UCSD-AML1 (cell line): ENCODE results near the gene SYNDIG1.

ENCODE experiments used
- DNase-seq: peaks from one replicate; lab custom pipeline; 2025; ENCODE audit not compliant: unreplicated experiment; lab: John Stamatoyannopoulos, UW

SYNDIG1 gene

DNA sequence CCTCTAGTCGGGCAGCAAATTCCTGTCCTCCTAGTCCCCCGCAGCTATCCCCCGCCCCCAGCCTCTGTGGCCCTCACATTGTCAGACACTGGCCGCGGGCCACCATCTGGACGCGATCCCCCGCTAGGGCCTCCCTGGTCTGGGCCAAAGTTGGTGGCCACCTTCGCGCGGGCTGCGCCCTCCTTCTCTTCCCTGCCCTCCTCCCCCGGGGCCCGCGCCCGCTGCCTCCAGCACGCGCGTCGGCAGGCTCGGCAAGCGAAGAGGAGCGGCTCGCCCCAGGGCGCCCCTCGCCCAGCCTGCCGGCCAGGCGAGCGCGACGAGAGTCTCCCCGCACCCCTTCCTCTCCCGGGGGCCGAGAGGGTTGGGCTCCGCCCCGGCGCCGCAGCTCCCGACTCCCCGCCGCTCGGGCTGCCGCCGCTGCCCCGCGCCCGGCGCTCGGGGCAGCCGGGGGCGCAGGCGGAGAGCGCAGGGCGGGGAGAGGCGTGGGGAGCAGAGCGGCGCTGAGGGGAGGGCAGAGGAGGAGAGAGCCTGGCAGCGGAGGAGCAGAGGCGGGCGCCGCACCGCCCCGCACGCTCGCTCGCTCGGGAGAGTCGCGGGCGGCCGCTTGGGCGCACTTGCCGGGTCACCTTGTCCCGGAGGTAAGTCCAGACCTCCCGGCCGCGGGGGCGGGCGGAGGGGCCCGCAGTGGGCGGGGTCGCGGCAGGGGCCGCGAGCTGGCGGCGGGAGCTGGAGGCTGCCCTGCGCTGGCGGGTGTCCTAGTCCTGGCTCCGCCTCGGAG lies at the start of gene SYNDIG1:
Gene SYNDIG1 (plus strand): TSS at position 514 of the 778 bp plus-strand sequence. CDS start 73,469 bp downstream, outside the sequence.
- no peak for DNase-seq

DNA sequence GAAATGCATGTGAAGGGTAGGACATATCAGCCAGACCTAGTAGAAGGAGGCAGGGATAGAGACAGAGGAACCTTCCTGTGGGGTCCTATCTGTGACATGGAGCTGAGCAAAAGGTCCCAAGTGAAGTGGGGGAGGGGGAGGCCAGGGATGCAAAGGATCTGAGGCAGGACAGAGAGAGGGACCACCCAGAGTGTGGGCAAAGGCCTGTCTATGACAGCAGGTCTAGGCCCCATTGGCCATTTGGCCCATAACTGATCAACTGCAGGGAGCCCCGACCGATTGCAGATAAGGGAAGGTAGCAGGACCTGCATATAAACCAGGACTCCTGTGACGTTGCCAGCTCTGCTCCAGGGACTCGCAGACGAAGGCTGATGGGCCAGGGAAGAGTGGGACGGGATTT lies 49.6 kb upstream of the SYNDIG1 start:
- no peak for DNase-seq

DNA sequence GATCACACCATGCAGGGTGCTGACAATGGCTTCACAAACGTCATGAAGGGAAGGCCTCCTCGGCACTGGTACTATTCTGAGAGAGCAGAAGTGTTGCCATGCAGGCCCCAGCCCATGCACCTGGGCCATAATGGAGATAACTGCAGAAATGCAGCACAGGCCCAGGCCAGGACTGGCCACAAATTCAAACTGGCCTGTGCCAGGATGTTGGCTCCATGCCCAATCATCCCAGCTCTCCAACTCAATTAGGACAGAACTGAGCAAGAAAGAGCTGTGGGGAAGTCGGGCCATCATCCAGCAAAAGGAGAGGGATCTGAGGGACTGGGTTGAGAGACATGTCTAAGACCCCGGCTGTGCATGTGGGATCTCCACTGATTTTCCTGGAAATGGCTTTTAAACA lies 48.9 kb upstream of the SYNDIG1 start:
- no peak for DNase-seq

DNA sequence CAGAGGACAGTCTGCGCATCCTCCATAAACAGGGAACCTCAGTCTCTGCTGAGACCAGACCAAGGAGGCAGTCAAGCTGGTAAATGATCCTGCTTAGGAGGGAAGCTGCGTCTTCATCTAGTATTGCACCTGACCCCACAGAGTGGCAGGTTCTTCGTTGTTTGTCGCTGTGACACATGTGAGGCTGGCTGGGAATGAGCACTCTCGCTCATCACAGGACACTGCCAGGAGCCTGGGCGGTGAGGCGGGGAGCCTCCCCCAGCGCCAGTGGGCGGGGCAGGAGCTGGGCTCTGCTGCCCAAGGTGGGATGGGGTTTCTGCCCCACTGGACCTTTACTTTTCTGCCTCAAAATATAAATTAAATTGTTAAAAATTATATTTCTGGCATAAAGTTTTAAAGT lies 48.4 kb upstream of the SYNDIG1 start:
- no peak for DNase-seq

DNA sequence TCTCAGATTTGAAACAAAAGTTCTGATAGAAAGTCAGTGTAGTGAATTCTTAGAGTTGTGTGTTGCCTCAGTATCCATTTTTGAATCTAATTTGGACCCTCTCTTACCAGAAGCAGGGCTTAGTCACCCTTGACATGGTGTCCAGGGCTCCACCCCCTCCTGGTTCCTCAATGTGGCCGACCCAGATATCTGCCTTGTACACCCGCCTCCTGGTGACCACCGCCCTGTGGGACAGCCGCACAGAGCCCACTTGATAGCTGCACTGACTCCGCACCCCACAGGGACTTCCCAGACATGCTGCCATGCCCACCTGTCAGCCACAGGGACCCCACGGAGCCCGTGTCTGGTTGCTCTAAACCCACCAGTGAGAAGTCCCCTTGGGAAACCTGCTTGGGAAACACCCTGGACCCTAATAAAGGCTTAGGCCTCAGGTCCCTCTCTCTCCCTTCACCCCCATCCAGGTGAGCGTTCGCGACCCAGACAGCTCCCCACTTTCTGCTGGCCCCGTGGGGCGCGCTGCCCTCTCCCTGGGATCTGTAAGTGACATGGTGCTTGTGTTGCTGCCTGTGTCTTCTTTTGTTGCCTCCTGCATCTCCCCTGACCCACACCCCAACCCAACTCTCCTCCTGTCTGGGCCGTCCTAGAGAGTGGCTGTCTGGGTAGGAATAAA lies 47.2 kb upstream of the SYNDIG1 start:
- no peak for DNase-seq

DNA sequence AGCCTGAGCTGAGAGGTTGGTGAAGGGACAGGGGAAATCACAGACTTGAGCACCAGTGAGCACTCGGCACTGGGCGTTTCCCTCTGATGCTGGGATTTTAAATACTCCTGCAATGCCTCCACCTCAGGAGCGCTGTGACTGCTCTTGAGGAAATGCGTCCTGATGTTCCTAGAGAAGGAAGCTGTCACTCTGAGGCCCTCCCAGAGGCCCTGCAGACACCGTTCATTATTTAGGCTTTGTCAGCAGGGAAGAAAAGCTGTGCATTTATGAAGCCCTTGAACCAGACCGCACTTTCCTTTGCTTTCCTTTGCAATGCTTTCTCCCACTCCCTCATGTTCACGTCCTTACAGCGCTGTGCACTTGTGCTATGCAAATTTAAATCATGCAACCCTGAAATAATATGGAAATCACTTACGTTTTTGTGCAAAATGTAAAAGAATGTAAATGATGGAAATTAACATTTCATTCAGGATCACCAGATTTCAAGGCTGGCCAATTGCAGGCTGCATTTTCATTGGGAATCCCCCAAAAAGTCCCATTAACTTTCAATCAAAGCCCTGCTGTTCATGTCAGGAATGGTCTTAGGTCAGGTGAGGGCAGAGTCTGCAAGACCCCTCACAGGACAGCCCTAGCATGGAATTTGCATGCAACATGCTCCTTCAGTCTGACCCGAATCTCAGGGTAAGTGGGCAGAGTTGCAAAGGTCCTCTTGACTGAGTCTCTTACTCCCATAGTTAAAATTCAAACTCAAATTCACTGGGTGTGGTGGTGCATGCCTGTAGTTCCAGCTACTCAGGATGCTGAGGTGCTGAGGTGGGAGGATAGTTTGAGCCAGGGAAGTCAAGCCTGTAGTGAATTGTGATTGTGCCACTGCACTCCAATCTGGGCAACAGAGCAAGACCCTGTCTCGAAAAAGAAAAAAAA lies 45.8 kb upstream of the SYNDIG1 start:
- no peak for DNase-seq

DNA sequence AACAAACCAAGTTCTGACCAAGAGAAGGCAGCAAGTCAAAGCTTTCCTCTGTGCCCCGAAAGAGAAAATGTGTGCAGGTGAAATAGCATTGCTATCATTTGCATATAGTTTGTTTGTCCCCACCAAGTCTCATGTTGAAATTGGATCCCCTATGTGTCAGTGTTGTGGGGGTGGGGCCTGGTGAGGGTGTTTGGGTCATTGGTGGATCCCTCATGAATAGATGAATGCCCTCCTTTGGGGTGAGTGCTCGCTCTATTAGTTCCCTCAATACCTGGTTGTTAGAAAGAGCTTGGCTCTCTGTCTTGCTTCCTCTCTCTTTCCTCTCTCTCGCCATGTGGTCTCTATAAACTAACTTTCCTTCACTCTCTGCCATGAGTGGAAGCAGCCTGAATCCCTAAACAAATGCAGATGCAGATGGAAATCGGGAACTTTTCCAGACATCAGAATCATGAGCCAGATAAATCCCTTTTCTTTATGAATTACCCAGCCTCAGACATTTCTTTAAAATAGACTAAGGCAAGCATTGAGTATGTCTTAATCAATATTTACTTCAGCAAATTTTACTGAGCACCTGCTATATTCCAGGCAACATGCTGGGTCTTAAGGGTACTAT lies 43.8 kb upstream of the SYNDIG1 start:
- no peak for DNase-seq

DNA sequence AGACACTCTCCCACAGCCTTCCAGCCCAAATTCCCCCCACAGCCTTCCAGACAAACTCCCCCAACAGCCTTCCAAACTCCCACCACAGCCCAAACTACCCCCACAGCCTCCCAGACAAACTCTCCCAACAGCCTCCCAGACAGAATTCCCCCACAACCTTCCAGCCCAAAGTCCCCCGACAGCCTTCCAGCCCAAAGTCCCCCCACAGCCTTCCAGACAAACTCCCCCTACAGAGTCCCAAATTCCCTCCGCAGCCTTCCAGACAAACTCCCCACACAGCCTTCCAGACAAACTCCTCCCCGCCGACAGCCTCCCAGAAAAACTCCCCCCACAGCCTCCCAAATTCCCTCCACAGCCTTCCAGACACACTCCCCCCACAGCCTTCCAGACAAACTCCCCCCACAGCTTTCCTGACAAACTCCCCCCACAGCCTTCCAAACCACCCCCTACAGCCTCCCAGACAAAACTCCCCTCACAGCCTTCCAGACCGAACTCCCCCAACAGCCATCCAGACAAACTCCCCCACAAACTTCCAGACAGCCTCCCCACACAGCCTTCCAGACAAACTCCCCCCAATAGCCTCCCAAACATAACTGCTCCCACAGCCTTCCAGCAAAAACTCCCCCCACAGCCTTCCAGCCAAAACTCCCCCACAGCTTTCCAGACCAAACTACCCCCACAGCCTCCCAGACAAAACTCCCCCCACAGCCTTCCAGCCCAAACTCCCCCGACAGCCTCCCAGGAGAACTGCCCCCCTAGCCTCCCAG lies 38.0 kb upstream of the SYNDIG1 start:
- DNase-seq, result no peak

DNA sequence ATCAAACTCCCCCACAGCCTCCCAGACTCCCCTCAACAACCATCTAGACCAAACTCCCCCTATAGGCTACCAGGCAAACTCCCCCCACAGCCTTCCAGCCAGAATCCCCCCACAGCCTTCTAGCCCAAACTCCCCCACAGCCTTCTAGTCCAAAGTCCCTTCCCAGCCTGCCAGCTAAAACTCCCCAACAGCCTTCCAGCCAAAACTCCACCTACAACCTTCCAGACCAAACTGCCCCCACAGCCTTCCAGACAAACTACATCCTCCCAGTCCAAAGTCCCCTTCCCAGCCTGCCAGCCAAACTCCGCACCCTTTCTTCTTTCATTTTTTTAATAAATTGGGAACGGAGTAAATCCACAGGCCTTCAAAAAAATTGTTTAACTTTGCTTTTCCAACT lies 37.4 kb upstream of the SYNDIG1 start:
- DNase-seq, result no peak

DNA sequence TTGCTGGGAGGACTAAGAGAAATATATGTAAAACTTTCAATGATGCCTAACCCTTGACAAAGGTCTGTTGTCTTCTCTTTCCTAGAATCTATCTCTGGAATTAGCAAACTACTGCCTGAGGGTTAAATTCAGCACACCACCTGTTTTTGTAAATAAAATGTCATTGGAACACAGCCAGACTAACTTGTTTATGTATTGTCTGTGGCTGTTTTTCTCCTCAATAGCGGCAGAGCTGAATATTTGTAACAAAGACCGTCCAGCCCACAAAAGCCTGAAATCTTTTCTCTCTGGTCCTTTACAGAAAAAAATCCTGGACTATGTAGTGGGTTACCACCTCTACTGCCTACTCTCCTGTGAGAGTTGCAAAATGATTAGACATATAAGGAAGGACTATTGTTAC lies 33.3 kb upstream of the SYNDIG1 start:
- DNase-seq, result no peak

DNA sequence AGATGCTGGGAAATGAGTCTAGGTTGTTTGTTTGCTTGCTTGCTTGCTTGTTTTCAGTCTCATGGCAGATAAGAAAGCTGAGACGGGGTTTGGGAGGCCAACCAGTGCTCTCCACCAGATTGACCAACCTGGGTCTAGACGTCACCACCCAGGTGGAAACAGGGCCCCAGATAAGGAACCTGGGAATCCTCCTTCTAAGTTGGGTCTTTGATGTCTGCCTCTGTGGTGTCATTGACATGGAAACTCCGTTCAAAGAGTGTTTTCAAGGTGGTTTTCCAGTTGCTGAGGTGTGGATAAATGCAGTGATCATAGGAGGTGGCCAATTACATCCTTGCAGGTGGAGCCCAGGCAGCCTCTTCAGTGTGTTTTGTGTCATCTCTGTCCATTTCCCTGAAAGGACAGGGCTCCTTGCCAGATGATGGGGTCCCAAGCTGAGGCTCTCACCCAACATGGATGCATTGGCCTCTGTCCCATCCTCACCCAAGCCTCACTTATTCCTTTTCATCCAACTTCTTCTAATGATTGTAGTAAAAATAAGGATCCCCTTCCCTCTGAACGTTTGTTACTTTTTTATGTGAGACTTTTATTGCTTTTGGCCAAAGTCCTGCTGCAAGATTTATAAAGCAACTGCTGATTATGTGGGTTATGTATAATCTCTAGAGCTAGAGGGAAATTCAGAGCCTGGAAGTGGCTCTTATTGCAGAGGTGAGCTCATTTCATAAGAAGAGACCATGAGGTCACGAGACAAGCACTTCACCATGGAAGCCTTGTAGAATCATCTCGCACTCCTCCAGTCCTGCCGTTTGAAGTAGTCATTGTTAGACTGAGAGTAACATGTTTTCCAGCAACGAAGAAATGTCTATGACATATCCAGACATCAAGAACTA lies 32.0 kb upstream of the SYNDIG1 start:
- no peak for DNase-seq

DNA sequence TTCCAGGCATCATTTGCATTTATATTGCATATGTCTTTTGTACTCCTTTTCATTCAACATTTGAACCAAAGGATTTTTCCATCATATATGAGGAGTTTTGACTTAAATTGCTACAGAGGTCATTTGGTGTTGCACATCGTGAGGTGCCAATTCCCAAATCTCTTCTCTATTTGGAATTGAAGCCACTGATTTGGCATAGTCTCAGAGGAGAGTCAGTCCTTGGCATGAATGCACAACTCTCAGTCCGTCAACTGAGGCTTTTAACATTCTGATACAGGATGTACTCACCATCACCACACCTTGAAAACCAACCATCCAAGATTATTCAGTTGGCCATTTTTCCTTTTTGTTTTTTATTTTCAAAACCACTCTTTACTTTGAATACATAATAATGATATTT lies 31.1 kb upstream of the SYNDIG1 start:
- no peak for DNase-seq

DNA sequence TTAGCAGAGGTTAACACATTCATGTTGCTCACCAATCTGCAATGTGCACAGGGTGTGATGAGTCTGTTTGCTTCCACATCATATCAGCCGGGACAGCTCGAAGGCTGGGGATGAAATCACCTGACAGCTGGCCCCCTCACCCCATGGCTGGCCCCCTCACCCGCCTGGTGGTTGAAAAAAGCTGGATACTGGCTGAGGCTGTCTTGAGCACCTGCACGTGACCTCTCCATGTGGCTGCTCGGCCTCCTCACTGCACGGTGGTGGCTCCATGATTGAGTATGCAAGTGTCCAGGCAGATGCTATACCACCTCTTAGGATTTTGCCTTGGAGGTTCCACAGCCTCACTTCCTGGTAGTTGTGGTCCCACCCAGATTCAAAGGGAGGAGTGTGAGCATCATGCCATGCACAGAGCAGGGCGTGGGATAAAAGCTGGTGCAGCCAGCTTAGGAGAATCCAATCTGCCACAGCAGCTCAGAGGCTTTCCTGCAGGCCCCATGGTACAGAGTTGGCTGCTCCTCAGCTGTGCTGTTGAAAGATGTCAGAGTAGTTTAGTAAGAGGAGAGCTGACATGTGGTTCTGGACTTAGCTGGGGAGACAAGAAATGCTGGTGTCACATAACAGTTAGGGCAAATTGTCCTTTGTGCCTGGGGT lies 29.6 kb upstream of the SYNDIG1 start:
- DNase-seq, result no peak

DNA sequence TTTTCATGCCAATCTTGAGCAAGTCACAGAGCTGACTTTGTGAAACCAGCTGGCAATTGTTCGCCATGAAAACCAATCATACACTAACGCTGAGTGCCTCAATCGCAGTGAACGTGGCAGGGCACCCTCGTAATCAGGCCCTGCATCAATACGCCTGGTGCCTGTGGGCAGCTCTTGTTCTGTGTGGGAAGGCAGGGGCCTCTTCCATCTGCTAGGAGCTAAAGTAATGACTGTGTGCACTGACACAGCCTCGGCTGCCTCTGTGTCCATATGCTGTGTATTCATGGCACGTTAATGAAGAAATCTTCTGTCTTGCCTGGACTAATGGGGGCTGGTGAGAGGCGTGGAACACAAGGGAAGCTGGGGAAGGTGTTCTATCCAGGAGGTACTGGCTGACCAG lies 27.8 kb upstream of the SYNDIG1 start:
- DNase-seq, result no peak

DNA sequence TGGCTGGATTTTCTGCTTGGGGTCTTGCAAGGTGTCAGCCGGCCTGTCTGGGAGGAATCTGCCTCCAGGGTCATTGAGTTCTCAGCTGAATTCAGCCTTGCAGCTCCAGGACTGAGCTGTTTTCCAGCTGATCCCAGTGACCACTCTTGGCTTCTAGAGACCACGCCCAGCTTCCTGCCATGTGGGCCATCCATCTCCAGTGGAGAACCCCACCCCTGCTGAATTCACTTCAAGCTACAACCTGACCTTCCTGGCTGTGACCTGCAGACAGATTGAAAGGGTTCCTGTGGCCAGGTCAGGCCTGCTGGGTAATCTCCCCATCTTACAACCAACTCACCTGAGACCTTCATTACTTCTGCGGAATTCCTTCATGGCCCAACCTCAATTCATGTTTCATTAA lies 26.5 kb upstream of the SYNDIG1 start:
- DNase-seq, result no peak

DNA sequence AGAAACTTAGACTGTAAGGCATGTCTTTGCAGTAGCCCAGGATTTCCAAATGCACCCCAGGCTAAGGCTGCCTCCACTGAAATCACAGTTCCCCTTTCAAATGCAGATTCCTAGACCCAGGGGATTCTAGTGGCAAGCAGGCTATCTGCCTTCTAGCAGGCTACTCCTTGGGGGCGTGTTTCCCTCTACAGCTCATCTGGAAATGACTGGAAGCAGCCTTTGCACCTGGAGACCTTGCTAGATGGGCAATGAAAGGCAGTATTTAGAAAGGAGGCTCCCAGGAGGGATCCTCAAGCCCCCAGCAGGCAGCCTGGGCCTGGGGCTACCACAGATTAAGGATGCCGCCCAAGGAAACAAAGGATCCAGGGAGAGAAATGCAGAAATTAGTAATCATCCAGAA lies 26.0 kb upstream of the SYNDIG1 start:
- DNase-seq, result no peak

DNA sequence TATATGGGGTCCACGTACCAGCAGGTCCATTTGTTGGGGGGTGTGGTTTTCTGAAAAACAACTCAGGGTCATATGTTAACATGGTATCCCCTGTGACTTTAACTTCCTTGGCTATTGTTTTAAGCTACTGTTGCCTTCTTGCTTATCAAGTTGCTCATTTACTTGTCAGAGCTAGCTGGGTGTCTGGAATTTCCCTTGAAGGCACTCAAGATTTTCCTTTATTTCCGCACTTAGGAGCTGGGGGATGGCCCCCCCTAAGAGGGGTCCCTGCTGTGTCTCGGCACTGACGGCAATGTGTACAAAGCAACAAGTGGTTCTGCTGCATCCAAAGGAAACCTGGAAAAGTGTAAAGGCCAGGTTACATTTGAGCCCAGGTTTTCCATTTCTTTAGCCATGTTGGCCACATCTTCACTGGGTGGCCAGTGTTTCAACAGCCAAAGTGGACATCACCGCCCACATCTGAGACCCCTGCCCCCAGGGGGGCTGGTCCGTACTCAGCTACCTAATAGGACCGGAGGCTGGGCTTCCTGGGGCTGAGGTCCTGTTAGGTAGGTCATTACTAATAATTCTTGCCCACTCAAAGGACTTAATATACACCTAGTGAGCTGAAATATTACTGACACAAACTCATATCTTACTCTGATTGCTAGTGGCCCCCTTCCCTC lies 24.8 kb upstream of the SYNDIG1 start:
- no peak for DNase-seq

DNA sequence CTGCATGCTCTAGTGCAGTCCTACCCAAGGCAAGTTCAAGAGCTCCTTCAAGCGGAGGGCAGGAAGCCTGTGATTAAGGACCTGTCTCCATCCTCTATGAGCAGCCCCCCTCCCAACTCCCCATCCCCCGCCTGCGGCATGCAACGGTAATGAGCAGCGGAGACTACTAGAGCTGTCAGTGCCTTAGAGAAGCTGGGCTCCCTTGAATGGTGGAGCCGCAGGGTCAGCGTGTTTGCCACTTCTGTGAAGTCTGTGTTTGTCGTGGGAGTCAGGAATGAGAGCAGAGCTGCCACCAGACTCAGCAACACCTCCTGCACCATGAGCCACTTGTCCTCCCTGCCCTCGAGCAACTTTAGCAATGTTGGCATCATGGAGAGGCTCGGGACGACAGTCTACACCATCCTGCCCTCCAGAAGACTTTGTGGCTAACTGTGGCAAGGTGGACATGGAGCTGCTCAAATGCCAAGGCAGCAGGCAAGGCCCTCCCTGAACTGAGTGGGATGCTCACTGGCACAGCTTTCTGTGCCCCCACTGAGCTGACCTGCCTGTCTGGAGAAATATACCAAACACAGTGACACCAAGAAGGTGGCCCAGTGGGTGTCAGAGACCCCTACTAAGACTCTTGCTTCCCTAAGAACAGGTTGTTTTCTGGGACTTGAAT lies 23.8 kb upstream of the SYNDIG1 start:
- DNase-seq, result no peak
